Neural cell (in vitro differentiated cells): ENCODE results near the gene PLCH1. TPM values are rescaled to one million over a fixed set of nuclear protein-coding genes. Genes with fewer than 3 reads are reported as not detected.

Experiments used
- H2AFZ ChIP-seq: fragments of 200-600, 300-800 bp; sonication (generic), shearing (Covaris generic); 2 replicates; pipeline ENCODE4 v1.6.0; 2014; ENCODE audit warnings: low read depth, mild to moderate bottlenecking, antibody characterized with exemption, low read length, moderate library complexity
- H3F3A ChIP-seq: fragments of 200-600 bp; shearing (Covaris generic); 2 replicates; pipeline ENCODE4 v1.6.1; 2016; ENCODE audit warnings: mild to moderate bottlenecking, moderate library complexity, mixed read lengths, antibody characterized with exemption, low read length; ENCODE audit not compliant: insufficient read depth, poor library complexity, severe bottlenecking
- H3K27ac ChIP-seq: fragments of 200-600, 300-800 bp; sonication (generic), shearing (Covaris generic); 2 replicates; pipeline ENCODE4 v1.5.1; 2014; ENCODE audit warnings: mild to moderate bottlenecking, low read length, moderate library complexity
- H3K27me3 ChIP-seq: fragments of 300-800, 200-600 bp; sonication (generic), shearing (Covaris generic); 2 replicates; pipeline ENCODE4 v1.6.0; 2014; ENCODE audit warnings: mild to moderate bottlenecking, low read depth, low read length, moderate library complexity; ENCODE audit not compliant: insufficient read depth
- H3K36me3 ChIP-seq: fragments of 300-800, 200-600 bp; sonication (generic), shearing (Covaris generic); 2 replicates; pipeline ENCODE4 v1.5.1; 2014; ENCODE audit warnings: mild to moderate bottlenecking, antibody characterized with exemption, low read length, moderate library complexity; ENCODE audit not compliant: insufficient read depth
- H3K4me2 ChIP-seq: fragments of 300-800, 200-600 bp; sonication (generic), shearing (Covaris generic); 2 replicates; pipeline ENCODE4 v1.6.0; 2014; ENCODE audit warnings: mild to moderate bottlenecking, low read length
- H3K4me3 ChIP-seq: fragments of 300-800, 200-600 bp; sonication (generic), shearing (Covaris generic); 2 replicates; pipeline ENCODE4 v1.5.1; 2014; ENCODE audit warnings: mild to moderate bottlenecking, low read length, moderate library complexity
- H3K79me2 ChIP-seq: fragments of 200-600 bp; shearing (Covaris generic); replicated peaks from 2 replicates; pipeline ENCODE4 v1.6.0; 2014; ENCODE audit warnings: mild to moderate bottlenecking, low read length, moderate library complexity; ENCODE audit not compliant: insufficient read depth
- H3K9ac ChIP-seq: fragments of 300-800, 200-600 bp; sonication (generic), shearing (Covaris generic); 2 replicates; pipeline ENCODE4 v1.6.1; 2016; ENCODE audit warnings: mild to moderate bottlenecking, low read length, mixed read lengths
- H3K9me2 ChIP-seq: fragments of 200-600 bp; shearing (Covaris generic); 2 replicates; pipeline ENCODE4 v1.6.1; 2016; ENCODE audit warnings: mild to moderate bottlenecking, low read length, mixed read lengths; ENCODE audit not compliant: insufficient read depth
- H3K9me3 ChIP-seq: fragments of 200-600, 300-800 bp; sonication (generic), shearing (Covaris generic); 2 replicates; pipeline ENCODE4 v1.6.1; 2016; ENCODE audit warnings: mild to moderate bottlenecking, mixed run types, low read length, moderate library complexity, mixed read lengths
- H4K20me1 ChIP-seq: fragments of 200-600 bp; shearing (Covaris generic); 2 replicates; pipeline ENCODE4 v1.6.1; 2016; ENCODE audit warnings: mild to moderate bottlenecking, mixed run types; ENCODE audit not compliant: insufficient read depth
- CTCF ChIP-seq: fragments of 450-650 bp; IDR thresholded peaks from 2 replicates; pipeline ENCODE4 v1.5.1; 2014; ENCODE audit warnings: antibody characterized with exemption, mild to moderate bottlenecking, moderate library complexity; ENCODE audit not compliant: poor library complexity, severe bottlenecking
- EP300 ChIP-seq: fragments of 450-650 bp; conservative IDR thresholded peaks from 2 replicates; pipeline ENCODE4 v1.6.1; 2014; ENCODE audit warnings: antibody characterized with exemption, mild to moderate bottlenecking, moderate library complexity; ENCODE audit not compliant: poor library complexity, severe bottlenecking
- EZH2 ChIP-seq: fragments of 200-600, 300-800 bp; shearing (Covaris generic), sonication (generic); IDR thresholded peaks from 2 replicates; pipeline ENCODE4 v1.6.1; 2014; ENCODE audit warnings: antibody characterized with exemption, low read length, borderline replicate concordance, mild to moderate bottlenecking; ENCODE audit not compliant: insufficient read depth, poor library complexity, severe bottlenecking
- MXI1 ChIP-seq: fragments of 450-650 bp; conservative IDR thresholded peaks from 2 replicates; pipeline ENCODE4 v1.6.1; 2014; ENCODE audit warnings: antibody characterized with exemption, mild to moderate bottlenecking; ENCODE audit not compliant: poor library complexity, severe bottlenecking
- POLR2AphosphoS5 ChIP-seq: IDR thresholded peaks from 2 replicates; pipeline ENCODE4 v1.6.1; 2012
- RAD21 ChIP-seq: fragments of 450-650 bp; conservative IDR thresholded peaks from 2 replicates; pipeline ENCODE4 v1.6.1; 2014; ENCODE audit warnings: antibody characterized with exemption, mild to moderate bottlenecking, moderate library complexity
- REST ChIP-seq: IDR thresholded peaks from 2 replicates; pipeline ENCODE4 v1.6.1; 2012; ENCODE audit warnings: borderline replicate concordance
- SMC3 ChIP-seq: fragments of 450-650 bp; conservative IDR thresholded peaks from 2 replicates; pipeline ENCODE4 v1.6.1; 2014; ENCODE audit warnings: antibody characterized with exemption, mild to moderate bottlenecking, moderate library complexity; ENCODE audit not compliant: poor library complexity
- TAF1 ChIP-seq: IDR thresholded peaks from 2 replicates; pipeline ENCODE4 v1.6.1; 2012; ENCODE audit warnings: low read depth
- polyA plus RNA-seq: library from polyadenylated mRNA; depleted of rRNA; stranded (reverse); fragments of >200 nt; gene quantifications from 2 replicates; pipeline ENCODE4 v1.2.3, GENCODE V29; 2014

PLCH1 gene
- polyA plus RNA-seq, 1 donor from 2014 or later = 13.5 TPM

GRCh38 chr3:155390351-155390750, 354.5 kb downstream of the PLCH1 start:
- Histone ChIP-seq H3K9ac (no peak overlapping the region), H3K36me3 (no peaks in the 10 kb centered on the region), H3K9me3 (no peaks in the 10 kb centered on the region), H3K79me2 (no peaks in the 10 kb centered on the region), H3K27me3 (no peaks in the 10 kb centered on the region), H3K4me2 (no peak overlapping the region), H3F3A (no peaks in the 10 kb centered on the region), H3K9me2 (no peaks in the 10 kb centered on the region), H2AFZ (no peak overlapping the region), H3K27ac (no peak overlapping the region), H3K4me3 (no peak overlapping the region), H4K20me1 (no peaks in the 10 kb centered on the region)
- TF ChIP-seq SMC3 = no peak

- no peak overlapping the region for H2AFZ ChIP-seq
- H3K4me3 ChIP-seq = no peak overlapping the region
- no peak overlapping the region for H3K9ac ChIP-seq
- H3K9me3 ChIP-seq = no peaks in the 10 kb centered on the region
- H3K27me3 ChIP-seq = no peaks in the 10 kb centered on the region
- no peak overlapping the region for H3K27ac ChIP-seq
- no peaks in the 10 kb centered on the region for H3F3A ChIP-seq
- H3K4me2 ChIP-seq = no peak overlapping the region
- no peak for TF ChIP-seq EP300
- no peak for TF ChIP-seq SMC3
- TF ChIP-seq REST = no peak
- TF ChIP-seq RAD21 = no peak
- no peak for TF ChIP-seq MXI1
- no peak for TF ChIP-seq POLR2AphosphoS5
- TF ChIP-seq CTCF = no peak
- no peak for TF ChIP-seq TAF1
- TF ChIP-seq EZH2 = no peak
- no peaks in the 10 kb centered on the region for H3K79me2 ChIP-seq
- no peaks in the 10 kb centered on the region for H3K9me2 ChIP-seq
- no peaks in the 10 kb centered on the region for H3K36me3 ChIP-seq
- no peaks in the 10 kb centered on the region for H4K20me1 ChIP-seq
These were observed 356.5 kb downstream of the PLCH1 start for GRCh38 chr3:155388417-155388816.

- Histone ChIP-seq H4K20me1 (no peaks in the 10 kb centered on the region), H3K27ac (no peak overlapping the region), H2AFZ (no peak overlapping the region), H3K36me3 (no peaks in the 10 kb centered on the region), H3K9me2 (no peaks in the 10 kb centered on the region), H3K4me3 (no peak overlapping the region), H3K27me3 (no peaks in the 10 kb centered on the region), H3K79me2 (no peaks in the 10 kb centered on the region), H3K4me2 (no peak overlapping the region), H3F3A (no peaks in the 10 kb centered on the region), H3K9ac (no peak overlapping the region), H3K9me3 (no peaks in the 10 kb centered on the region)
- TF ChIP-seq CTCF = no peak
- TF ChIP-seq SMC3 = no peak
- TF ChIP-seq MXI1 = no peak
- TF ChIP-seq REST = no peak
- TF ChIP-seq EZH2 = no peak
- no peak for TF ChIP-seq EP300
- TF ChIP-seq RAD21 = no peak
- TF ChIP-seq TAF1 = no peak
- TF ChIP-seq POLR2AphosphoS5 = no peak
These were observed 357.3 kb downstream of the PLCH1 start for GRCh38 chr3:155387571-155387970.
